Activated CD4-positive, alpha-beta T cell treated with anti-CD3 and anti-CD28 coated beads, Interleukin-2, Interleukin-4, amounts not matched to agents 100 ng/mL and 50 ng/mL, durations not matched to agents 16 hours and 8 hours (primary cell): ENCODE data around the gene KCNAB1.

ENCODE experiments used
- DNase-seq: peaks from one replicate; pipeline ENCODE4 v3.0.0-alpha.2; 2020; ENCODE audit warnings: low spot score

KCNAB1 gene

DNA sequence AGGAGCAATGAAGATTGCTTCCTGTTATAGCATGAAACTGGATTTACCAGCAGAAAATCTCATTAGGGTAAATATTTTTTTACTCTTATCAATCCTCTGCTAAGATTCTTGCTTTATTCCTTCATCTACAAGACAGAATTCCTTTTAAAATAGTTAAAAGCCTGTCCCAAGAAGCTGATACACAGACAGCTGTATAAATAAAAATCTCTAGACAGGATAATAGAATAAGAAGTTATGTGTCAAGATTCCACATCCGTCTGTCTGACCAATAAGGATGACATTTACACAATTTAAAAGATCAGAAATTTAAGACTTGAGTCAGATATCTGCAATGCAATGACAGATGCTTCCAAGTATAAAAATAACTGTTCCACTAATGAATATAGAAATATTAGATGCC lies 376.9 kb downstream of the KCNAB1 start:
- DNase-seq: no peak

DNA sequence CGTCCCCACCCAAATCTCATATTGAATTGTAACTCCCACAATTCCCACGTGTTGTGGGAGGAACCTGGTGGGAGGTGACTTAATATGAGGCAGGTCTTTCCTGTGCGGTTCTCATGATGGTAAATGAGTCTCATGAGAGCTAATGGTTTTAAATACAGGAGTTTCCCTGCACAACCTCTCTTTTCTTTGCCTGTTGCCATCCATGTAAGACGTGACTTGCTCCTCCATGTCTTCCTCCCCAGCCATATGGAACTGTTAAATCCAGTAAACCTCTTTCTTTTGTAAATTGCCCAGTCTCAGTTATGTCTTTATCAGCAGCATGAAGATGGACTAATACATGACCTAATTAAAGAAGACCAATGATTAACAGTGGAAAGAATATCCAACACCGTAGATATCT lies 377.9 kb downstream of the KCNAB1 start:
- no peak for DNase-seq

DNA sequence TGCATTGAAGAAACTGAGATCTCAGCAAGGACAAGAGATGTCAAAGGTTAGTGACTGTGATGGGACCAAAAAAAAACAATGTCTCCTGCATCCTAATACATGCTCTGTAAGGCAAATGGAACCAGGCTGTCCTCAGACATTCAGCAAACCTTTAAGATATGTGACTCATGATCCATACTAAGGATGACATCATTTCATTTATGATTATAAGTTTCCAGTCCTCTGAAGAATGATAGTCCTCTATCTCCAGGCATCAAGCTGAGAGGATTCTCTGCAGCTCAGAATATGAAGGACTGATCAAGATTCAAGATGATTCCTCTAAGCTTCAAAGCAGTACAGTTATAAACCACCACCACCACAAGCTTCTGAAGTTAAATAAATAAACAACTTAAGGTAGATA lies 386.9 kb downstream of the KCNAB1 start:
- DNase-seq: no peak

DNA sequence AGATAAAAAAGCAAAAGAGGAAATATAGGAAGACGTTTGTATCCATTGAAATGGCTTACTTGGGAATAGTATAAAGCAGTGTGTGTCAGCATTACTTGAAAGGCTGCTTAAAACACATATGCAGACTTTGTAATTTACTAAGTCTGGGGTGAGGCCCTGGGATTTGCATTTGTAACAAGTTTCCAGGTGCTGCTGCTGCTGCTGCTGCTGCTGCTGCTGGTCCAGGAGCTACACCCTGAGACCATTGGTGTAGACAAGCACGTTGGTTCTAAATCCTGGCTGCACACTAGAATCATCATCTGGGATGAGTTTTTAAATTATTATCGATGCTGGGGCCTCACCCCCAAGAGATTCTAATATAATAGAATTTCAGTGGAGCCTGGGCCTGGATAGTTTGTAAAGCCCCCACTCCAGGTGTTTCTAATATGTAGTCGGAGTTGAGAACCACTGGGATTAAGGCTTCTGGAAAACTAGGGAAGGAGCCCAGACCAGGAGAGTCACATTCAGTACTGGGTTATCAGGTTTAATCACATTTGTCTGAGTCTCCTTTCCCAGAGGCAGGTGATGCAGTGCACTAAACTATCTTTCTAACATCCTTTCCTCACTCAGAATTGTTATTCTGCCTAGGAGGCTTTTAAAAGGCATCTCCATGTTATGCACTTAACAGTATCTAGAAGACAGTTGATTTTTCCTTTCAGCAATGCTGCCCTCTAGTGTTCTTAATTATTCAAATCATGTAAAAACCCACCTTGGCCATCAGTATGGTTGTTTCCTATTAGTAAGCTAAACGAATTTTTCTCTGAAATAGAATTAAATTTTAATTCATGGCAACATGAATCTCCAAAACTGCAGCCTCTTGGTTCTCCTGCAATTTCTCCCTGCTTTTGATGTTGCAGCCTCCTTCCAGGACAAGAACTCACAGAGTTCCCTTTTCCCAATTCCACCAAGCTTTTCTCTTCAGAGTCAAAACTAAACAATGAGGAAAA lies 389.1 kb downstream of the KCNAB1 start:
- DNase-seq: peak; percentile 67

DNA sequence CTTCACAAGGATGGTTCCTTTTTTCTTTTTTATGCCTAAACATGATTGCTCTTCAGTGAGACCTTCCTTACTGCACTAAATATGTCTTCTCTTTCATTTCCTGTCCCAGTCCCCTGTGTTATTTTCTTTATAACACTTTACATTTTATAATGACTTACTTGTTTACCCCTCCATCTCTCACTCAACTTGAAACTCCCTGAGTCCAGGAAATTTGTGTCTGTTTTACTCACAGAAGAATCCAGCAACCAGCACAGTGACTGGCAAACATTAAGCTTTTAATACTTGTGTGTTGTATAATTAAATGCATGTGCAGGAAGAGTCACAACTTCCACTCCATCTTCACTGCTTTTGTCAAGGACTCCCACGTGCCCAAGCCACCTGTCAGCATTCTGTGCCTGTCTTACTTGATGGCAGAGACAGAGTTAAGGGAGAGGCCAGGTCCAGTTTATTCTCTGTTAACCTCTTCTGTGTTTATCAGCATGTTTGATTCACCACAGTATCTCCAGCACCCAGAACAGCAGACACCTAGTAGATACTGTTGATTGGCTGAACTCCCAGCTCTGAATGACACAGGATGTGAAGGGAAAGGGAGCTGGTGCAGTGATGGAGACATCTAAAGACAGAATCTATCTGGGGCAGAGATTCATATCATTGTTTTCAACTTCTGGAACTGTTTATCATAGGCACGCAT lies 391.8 kb downstream of the KCNAB1 start:
- DNase-seq: peak; percentile 37

DNA sequence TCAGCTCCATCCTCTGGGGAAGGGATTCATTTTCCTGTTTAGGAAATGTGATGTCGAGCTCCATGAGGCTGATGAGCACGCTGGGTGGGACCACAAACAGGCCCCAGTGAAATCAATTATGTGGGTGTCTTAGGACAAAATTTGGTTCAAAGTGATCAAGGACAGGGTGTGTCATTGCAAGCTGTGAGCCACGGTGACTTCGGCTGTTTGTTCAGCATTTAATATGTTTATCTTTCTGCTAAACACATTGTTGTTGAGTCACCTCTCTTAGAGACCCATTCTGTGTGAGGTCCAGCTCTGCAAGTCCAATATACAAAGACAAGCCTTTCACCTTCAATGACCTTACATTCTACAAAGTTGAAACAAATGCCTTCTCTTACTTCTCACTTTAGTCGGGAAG lies 393.2 kb downstream of the KCNAB1 start:
- no peak for DNase-seq

DNA sequence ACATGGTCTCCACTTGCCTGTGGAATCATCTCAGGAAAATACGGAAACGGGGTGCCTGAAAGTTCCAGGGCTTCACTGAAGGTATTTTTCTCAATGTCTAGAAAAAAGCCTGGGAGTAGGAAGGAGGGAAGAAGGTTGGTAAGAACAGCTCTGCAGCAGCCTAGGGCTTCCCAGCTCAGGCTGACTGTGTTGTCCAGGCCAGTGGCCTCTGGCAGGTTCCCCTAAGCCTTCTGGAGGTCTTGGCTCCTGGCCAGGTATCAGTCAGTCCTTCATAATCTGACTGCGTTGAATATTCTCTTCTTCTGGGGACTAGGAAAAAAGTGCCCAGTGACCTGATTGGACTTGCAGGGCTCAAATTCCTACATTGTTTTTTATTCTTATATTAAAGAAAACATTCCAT lies 395.9 kb downstream of the KCNAB1 start:
- no peak for DNase-seq

DNA sequence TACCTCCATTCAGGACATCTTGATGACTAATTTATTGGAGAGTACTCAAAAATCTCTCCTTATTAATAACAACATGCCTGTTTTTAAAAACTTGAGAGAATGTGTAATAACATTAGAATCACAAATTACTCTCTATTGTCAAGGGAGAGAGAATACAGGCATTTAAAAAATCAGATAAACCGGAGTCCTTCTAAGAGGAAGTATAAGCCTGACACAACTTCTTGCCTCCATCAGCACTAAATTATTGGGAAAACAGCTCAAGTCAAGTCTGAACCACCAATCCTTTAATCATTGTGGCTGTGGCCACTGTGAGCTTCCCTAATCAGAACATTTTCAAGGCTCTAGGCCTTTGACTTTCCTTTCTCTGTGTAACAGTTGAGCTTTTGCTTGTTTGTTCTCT lies 396.6 kb downstream of the KCNAB1 start:
- DNase-seq: no peak

DNA sequence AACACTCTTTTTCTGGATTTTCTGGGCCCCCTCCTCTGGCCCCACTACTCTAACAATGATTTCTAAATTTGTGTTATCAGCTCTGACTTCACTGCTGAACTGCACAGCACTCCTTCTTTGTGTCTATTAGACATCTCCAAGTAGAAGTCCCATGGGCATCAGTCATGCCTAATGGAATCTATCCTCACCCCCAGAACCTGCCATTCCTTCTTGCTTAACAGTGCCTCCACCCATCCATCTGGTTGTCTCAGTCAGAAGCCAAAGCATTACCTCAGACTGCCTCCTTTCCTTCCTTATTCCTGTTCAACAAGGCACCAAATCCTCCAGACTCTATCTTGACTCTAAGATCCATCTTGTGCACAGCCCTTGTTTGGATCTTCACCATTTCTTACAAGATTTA lies 398.3 kb downstream of the KCNAB1 start:
- DNase-seq: no peak

DNA sequence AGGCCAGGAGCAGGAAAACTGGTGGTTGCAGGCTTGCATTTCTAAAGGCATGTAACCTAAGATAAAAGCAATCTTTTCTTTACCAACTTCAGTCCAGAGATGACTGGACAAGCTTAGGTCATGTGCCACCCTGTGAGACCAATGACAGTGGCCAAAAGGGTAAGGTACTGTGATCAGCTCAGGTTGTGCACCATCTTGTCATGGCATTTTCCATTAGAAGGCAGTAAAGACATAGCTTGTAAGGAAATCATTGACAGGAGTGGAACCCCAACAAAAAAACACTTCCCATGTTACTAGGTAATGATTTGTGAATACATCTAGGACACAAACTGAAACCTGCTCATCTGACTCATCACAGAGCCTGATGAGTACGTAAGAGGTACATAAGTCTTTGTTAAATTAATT lies 399.4 kb downstream of the KCNAB1 start:
- peak; percentile 59 for DNase-seq

DNA sequence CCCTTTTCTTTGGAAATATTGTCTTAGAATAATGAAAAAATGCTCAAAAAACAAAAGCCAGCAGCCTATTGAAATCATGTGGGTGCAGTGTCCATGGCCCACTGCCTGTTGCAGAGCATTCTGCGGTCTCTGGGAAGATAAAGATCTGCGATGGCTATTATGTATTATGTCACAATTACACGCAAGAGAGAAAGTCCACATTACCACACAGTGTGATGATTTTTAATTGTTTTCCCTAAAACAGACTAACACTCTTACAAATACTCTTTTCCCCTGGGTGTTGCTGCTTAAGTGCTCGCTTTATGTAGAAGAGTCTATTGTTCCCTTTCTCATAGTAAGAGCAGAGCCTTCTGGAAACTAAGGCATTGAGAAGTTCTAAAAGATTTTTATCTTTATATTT lies 402.3 kb downstream of the KCNAB1 start:
- no peak for DNase-seq

DNA sequence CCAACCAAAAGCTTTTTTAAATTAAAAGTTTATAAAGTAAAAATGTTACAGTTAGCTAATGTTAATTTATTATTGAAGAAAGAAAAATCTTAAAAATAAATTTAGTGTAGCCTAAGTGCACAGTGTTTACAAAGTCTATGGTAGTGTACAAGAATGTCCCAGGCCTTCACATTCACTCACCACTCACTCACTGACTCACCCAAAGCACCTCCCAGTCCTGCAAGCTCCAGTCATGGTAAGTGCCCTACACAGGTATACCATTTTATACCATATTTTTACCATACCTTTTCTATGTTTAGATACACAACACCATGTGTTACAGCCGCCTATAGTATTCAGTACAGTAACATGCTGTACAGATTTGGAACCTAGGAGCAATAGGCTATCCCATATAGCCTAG lies 405.4 kb downstream of the KCNAB1 start:
- DNase-seq: no peak

DNA sequence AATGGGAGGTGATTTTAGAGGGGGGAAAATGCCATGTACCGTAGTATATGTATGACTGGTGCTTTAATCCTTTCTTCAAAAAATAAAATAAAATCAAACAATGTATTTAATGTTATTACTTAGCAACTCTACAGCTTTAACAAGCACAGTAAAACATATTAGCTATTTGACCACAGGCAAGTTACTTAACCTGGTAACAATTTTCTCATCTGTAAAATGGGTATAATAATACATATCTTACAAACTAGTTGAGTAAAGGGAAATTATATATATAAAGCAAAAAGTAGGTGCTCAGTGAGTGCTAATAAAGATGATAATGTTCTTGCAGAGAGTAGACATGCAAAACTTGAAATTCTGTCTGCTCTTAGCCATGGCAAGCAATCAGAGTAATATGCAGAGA lies 406.7 kb downstream of the KCNAB1 start:
- no peak for DNase-seq

DNA sequence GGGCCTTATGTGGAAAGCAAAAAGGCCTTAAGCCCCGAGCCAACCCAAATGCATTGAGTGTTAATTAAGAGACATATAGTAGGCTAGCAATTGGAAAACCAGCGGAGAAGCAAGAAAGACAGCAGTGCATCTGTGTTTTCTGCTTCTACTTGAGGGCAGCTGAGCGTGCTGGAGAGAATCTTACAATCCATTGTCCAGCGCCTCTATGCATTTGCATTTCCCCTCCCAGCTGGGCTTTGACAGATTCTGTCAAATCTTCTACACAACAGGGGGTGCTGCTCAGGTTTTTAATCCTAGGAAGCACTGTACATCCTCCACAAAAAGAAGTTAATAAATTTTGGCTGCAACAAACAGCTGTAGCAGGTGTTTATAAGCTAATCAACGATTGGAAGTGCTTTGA lies 410.6 kb downstream of the KCNAB1 start:
- no peak for DNase-seq

DNA sequence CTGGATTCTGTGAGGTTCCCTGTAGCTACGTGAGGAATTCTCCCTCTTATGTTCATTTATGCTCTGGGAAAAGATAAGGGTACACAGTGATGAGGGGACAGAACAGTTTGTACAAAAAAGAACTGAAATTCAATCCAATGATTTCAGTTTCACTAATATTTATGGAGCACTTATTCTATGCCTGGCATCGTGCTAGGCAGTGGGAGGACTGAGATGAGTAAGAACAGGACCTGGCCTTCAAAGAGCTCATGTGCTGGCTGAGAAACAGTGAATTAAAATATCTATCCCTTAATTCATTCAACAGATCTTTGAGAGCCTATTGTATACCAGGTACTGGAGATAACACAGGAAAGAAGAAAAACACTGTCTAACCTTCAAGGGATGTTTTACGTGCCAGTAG lies 412.4 kb downstream of the KCNAB1 start:
- DNase-seq: no peak

DNA sequence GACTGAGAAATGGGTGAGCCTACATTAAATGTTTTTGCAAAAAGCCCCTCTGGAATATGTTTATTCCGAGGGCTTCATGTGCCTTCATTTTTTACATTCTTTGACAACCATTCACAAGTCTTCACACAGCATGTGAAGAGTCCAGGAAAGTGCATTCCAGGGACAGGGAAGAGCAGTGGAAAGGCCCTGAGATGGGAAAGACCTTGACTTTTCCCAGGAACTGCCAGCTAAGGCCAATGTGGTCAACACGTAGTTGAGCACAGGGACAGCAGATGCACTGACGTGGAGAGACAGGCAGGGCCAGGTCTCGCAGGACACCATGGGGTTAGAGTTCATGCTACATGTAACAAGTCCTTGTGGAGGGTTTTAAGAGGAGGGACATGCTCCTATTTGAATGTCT lies 412.8 kb downstream of the KCNAB1 start:
- DNase-seq: no peak

DNA sequence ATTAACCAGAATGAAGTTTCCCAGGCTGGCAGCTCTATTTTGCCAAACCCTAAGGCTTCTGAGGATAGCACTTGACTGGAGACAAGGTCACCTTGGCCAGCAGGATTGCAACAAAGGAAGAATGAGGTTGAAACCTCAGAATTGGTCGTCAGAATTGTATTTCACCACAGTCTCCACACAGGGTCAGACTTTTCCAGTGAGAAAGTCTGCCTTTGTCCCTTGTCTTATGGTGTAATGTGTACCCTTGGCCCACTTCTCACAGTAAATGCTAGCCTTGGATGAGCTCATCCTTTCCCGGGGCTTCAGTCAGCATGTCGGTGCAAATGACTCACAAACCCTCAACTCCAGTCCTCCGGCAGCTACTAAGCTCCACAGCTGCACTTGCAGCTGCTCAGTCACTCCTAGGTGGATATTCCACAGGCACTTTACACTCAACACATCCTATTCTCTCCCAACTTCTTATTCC lies 414.8 kb downstream of the KCNAB1 start:
- DNase-seq: peak; percentile 43

DNA sequence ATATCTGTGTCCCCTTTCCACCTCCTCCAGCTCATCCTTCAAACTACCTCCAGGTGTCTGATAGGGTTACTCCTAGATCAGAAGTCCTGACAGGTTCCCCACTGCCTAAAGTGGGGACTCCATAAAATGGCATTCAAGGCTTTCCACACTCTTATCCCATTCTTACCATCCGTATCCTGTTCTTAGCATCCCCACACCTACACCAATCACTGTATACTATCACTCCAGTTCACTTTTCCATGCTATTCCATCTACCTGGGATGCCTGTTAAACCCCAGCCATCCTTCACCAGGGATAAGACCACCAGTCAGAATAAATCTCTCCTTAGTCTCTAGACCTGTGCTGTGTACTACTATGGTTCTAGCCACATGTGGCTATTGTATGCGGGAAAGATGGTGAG lies 415.4 kb downstream of the KCNAB1 start:
- DNase-seq: no peak

DNA sequence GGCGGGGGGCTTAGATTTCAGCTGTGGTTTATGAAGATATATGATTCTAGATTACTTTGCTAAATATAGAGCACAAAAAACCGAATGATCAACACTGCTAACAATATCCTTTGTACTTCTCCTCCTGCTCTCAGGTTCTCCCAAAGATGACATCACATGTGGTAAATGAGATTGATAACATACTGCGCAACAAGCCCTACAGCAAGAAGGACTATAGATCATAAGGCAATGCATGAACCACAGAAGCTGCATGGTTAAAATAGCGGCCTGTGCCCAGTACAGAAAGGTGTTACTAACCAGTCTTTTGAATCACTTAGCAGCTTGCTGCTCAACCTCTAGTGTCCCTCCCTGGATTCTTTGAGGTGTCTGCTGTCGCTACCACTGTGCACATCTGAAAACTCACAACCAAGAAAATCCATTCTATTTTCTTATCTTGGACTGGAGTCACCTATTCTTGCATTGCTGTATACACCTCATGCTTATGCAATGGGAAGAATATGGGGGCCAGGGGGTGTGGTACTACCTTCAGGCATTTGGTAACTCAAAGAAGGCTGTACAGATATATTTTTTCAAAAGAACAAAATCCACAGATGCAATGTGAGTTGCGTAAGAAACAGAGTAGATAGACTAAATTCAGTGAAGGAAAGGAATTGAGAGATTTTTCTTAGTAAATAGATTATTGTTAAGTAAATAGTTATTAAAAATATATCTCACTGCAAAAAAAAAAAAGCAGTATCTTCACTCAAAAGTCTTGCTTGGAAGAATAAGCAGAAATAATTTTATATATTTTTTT lies 416.3 kb downstream of the KCNAB1 start:
- DNase-seq: no peak

DNA sequence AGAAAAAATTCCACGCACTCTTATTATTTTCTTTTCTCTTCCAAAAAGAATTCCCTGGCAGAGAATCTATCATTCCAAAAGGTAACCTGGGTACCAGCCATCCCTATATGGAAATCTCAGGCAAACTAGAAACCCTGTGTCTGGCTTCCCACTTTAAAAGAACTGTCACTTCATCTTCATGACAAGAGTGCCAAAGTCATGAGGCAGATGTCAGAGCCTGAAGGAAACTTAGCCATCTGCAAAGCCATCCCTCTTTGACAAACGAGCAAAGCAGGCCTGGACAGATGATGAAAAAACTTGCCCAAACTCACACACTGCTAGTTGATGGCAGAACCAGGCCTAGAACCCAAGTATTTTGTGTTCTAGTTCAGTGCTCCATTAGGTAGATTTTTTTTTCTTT lies 418.7 kb downstream of the KCNAB1 start:
- DNase-seq: no peak

DNA sequence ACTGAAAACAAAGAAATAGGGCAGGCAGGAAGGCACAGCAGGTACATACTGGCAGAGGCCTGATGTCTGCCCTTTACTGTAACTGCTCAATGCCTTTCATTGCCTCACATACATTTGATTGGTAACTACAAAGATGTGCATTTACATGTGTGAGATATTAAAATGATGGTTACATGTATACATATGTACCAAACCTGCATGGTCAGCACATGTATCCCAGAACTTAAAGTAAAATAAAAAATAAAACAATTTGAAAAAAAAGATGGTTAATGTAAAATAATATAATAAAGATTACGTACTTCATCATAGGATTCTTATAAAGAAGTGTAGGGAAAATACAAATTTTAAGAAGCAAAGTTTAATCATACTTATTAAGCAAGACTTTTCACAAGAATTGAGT lies 419.4 kb downstream of the KCNAB1 start:
- no peak for DNase-seq
